Nephron (organoid): ENCODE results near the gene POLDIP3.

Experiments
- H3K27ac Mint-ChIP-seq, 3 experiments: 2 replicates each; pipeline ENCODE4 v1.8.0; 2020; ENCODE audit warnings: mixed read lengths in 3 of 3, mild to moderate bottlenecking in 2 of 3, moderate library complexity in 1 of 3
- H3K27me3 Mint-ChIP-seq: 2 replicates; pipeline ENCODE4 v1.8.0; 2021; ENCODE audit warnings: low read depth, mild to moderate bottlenecking, moderate library complexity, mixed read lengths
- H3K36me3 Mint-ChIP-seq: 2 replicates; pipeline ENCODE4 v1.8.0; 2020; ENCODE audit warnings: low read depth, mixed read lengths
- H3K4me1 Mint-ChIP-seq: 2 replicates; pipeline ENCODE4 v1.8.0; 2020; ENCODE audit warnings: mixed read lengths
- H3K4me3 Mint-ChIP-seq, 3 experiments: 2 replicates each; pipeline ENCODE4 v1.8.0; 2020; ENCODE audit warnings: mild to moderate bottlenecking in 3 of 3, mixed read lengths in 3 of 3, moderate library complexity in 2 of 3
- H3K9me3 Mint-ChIP-seq: 2 replicates; pipeline ENCODE4 v1.8.0; 2020; ENCODE audit warnings: mixed read lengths
- CTCF ChIP-seq, 3 experiments: fragments of 200-600 bp; sonication (generic); IDR thresholded peaks; one replicate each; pipeline ENCODE4 v1.5.0; 2021; ENCODE audit warnings: antibody characterized with exemption in 3 of 3; ENCODE audit not compliant: unreplicated experiment in 3 of 3

Gene POLDIP3

GRCh38 chr22:42635531-42635930, 20.8 kb upstream of the POLDIP3 start:
- Mint-ChIP-seq H3K4me1 (no peaks in the 10 kb centered on the region), H3K36me3 (peaks cover 33% of the 10 kb centered on the region), H3K27me3 (no peaks in the 10 kb centered on the region), H3K9me3 (no peaks in the 10 kb centered on the region), H3K4me3 (no peak overlapping the region), H3K27ac (no peak overlapping the region)
- TF ChIP-seq CTCF (IDR thresholded peaks at IDR 0.05; ENCODE audit: unreplicated experiment in 3 of 3), result no peak

- no peak overlapping the region for H3K27ac Mint-ChIP-seq
- H3K4me3 Mint-ChIP-seq, result no peak overlapping the region
- H3K27me3 Mint-ChIP-seq, result no peaks in the 10 kb centered on the region
- peaks cover 44% of the 10 kb centered on the region for H3K36me3 Mint-ChIP-seq
- no peak for TF ChIP-seq CTCF (IDR thresholded peaks at IDR 0.05; ENCODE audit: unreplicated experiment in 3 of 3)
- no peaks in the 10 kb centered on the region for H3K4me1 Mint-ChIP-seq
- no peaks in the 10 kb centered on the region for H3K9me3 Mint-ChIP-seq
Measured at GRCh38 chr22:42633013-42633412, 18.3 kb upstream of the POLDIP3 start.

GRCh38 chr22:42632096-42632495, 17.4 kb upstream of the POLDIP3 start:
- Mint-ChIP-seq H3K9me3 (no peaks in the 10 kb centered on the region), H3K4me1 (no peaks in the 10 kb centered on the region), H3K36me3 (peaks cover 41% of the 10 kb centered on the region), H3K27me3 (no peaks in the 10 kb centered on the region), H3K4me3 (no peak overlapping the region), H3K27ac (no peak overlapping the region)
- TF ChIP-seq CTCF (IDR thresholded peaks at IDR 0.05; ENCODE audit: unreplicated experiment in 3 of 3), result peak; percentile 21 to 27 (median 25)

- H3K36me3 Mint-ChIP-seq, result peaks cover 38% of the 10 kb centered on the region
- H3K27me3 Mint-ChIP-seq, result no peaks in the 10 kb centered on the region
- H3K9me3 Mint-ChIP-seq, result no peaks in the 10 kb centered on the region
- no peak overlapping the region for H3K4me3 Mint-ChIP-seq
- no peaks in the 10 kb centered on the region for H3K4me1 Mint-ChIP-seq
- TF ChIP-seq CTCF (IDR thresholded peaks at IDR 0.05; ENCODE audit: unreplicated experiment in 3 of 3), result no peak
- H3K27ac Mint-ChIP-seq, result no peak overlapping the region
Measured at GRCh38 chr22:42630901-42631602, 16.4 kb upstream of the POLDIP3 start.

- Mint-ChIP-seq H3K27ac (no peak overlapping the region), H3K27me3 (no peaks in the 10 kb centered on the region), H3K36me3 (peaks cover 36% of the 10 kb centered on the region), H3K4me1 (no peaks in the 10 kb centered on the region), H3K4me3 (no peak overlapping the region), H3K9me3 (no peaks in the 10 kb centered on the region)
- no peak for TF ChIP-seq CTCF (IDR thresholded peaks at IDR 0.05; ENCODE audit: unreplicated experiment in 3 of 3)
Measured at GRCh38 chr22:42630211-42630610, 15.5 kb upstream of the POLDIP3 start.

DNA sequence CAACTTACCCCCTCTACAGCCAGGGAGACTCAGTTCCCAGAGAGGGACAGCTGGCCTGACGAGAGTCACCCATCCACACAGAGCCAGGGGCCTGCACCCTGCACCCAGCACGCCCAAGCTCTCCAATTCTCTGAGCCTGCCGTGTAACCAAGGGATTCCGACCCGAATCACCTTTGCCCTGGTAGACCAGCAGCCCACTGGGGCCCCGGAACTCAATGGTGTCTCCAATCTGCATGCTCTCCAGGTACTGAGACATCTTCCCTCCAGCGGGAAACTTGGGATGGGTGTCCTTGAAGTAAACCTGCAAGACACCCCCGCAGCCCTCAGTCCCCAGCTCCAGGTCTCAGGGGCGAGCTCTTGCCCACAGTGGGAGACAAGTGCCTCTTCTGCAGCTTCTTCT, 13.3 kb upstream of the POLDIP3 start:
- no peaks in the 10 kb centered on the region for H3K4me1 Mint-ChIP-seq
- no peak overlapping the region for H3K4me3 Mint-ChIP-seq
- H3K27me3 Mint-ChIP-seq, result no peaks in the 10 kb centered on the region
- peaks cover 30% of the 10 kb centered on the region for H3K36me3 Mint-ChIP-seq
- TF ChIP-seq CTCF (IDR thresholded peaks at IDR 0.05; ENCODE audit: unreplicated experiment in 3 of 3), result no peak
- no peak overlapping the region for H3K27ac Mint-ChIP-seq
- no peaks in the 10 kb centered on the region for H3K9me3 Mint-ChIP-seq
